ENCODE measurements around the gene REXO1.
"Not testable (repeated sequence)": the region's sequence is repeated elsewhere in the genome, so short reads cannot be mapped to it uniquely, and the experiment has no call there.

Gene REXO1

GRCh38 chr19:1884291-1884718 lies 36.0 kb upstream of the REXO1 start:
- peak overlapping the region; percentile 93 for H3K9ac ChIP-seq (ENCODE audit: insufficient read length)
- no peaks in the 10 kb centered on the region for H3K36me3 ChIP-seq (ENCODE audit: insufficient read depth, low read length)
- no peaks in the 10 kb centered on the region for H3K9me3 ChIP-seq (ENCODE audit: low read depth, low read length)
- no peak for DNase-seq (ENCODE audit: low read depth, low spot score)
- TF ChIP-seq EZH2 (IDR thresholded peaks at IDR 0.05) = no peak
- TF ChIP-seq FOXP2 (optimal IDR thresholded peaks at IDR 0.05; ENCODE audit: control extremely low read depth, extremely low read length, insufficient read depth) = no peak
- no peak for TF ChIP-seq POLR2AphosphoS5 (IDR thresholded peaks at IDR 0.05; ENCODE audit: borderline replicate concordance, low read depth, low read length)
- H3K4me3 ChIP-seq = peak overlapping the region; percentile 88
- no peak overlapping the region for H3K27ac ChIP-seq

- no peak for TF ChIP-seq EZH2 (IDR thresholded peaks at IDR 0.05)
- no peak for TF ChIP-seq POLR2AphosphoS5 (IDR thresholded peaks at IDR 0.05; ENCODE audit: borderline replicate concordance, low read depth, low read length)
- no peak for TF ChIP-seq FOXP2 (optimal IDR thresholded peaks at IDR 0.05; ENCODE audit: control extremely low read depth, extremely low read length, insufficient read depth)
- H3K9me3 ChIP-seq (ENCODE audit: low read depth, low read length) = no peaks in the 10 kb centered on the region
- H3K4me3 ChIP-seq = peak overlapping the region; percentile 88
- no peak overlapping the region for H3K27ac ChIP-seq
- peak overlapping the region; percentile 93 for H3K9ac ChIP-seq (ENCODE audit: insufficient read length)
- no peaks in the 10 kb centered on the region for H3K36me3 ChIP-seq (ENCODE audit: insufficient read depth, low read length)
- no peak for DNase-seq (ENCODE audit: low read depth, low spot score)
These were observed 35.5 kb upstream of the REXO1 start for GRCh38 chr19:1883784-1884183.

- Histone ChIP-seq H3K9ac (ENCODE audit: insufficient read length) (peak overlapping the region; percentile 93), H3K4me3 (peak overlapping the region; percentile 88; the same call in 1 of the 2 replicates), H3K27ac (0 out of 2 replicates have a peak overlapping the region, but pooled peaks have one; percentile 7), H3K36me3 (ENCODE audit: insufficient read depth, low read length) (no peaks in the 10 kb centered on the region), H3K9me3 (ENCODE audit: low read depth, low read length) (no peaks in the 10 kb centered on the region)
- DNase-seq (ENCODE audit: low read depth, low spot score) = no peak
- no peak for TF ChIP-seq EZH2 (IDR thresholded peaks at IDR 0.05)
- no peak for TF ChIP-seq FOXP2 (optimal IDR thresholded peaks at IDR 0.05; ENCODE audit: control extremely low read depth, extremely low read length, insufficient read depth)
- TF ChIP-seq POLR2AphosphoS5 (IDR thresholded peaks at IDR 0.05; ENCODE audit: borderline replicate concordance, low read depth, low read length) = no peak
These were observed 34.8 kb upstream of the REXO1 start for GRCh38 chr19:1882786-1883692.

- H3K9ac ChIP-seq (ENCODE audit: insufficient read length) = no peak overlapping the region
- no peak for TF ChIP-seq POLR2AphosphoS5 (IDR thresholded peaks at IDR 0.05; ENCODE audit: borderline replicate concordance, low read depth, low read length)
- no peak for TF ChIP-seq EZH2 (IDR thresholded peaks at IDR 0.05)
- no peak for TF ChIP-seq FOXP2 (optimal IDR thresholded peaks at IDR 0.05; ENCODE audit: control extremely low read depth, extremely low read length, insufficient read depth)
- no peak overlapping the region for H3K4me3 ChIP-seq
- DNase-seq (ENCODE audit: low read depth, low spot score) = no peak
- no peaks in the 10 kb centered on the region for H3K9me3 ChIP-seq (ENCODE audit: low read depth, low read length)
- H3K27ac ChIP-seq = 0 out of 2 replicates have a peak overlapping the region, but pooled peaks have one; percentile 7
- no peaks in the 10 kb centered on the region for H3K36me3 ChIP-seq (ENCODE audit: insufficient read depth, low read length)
These were observed 34.0 kb upstream of the REXO1 start for GRCh38 chr19:1882089-1882785.

- not testable (repeated sequence) for H3K27ac ChIP-seq; DNase-seq (ENCODE audit: low read depth, low spot score); H3K4me3 ChIP-seq; H3K9ac ChIP-seq (ENCODE audit: insufficient read length); H3K9me3 ChIP-seq (ENCODE audit: low read depth, low read length); H3K36me3 ChIP-seq (ENCODE audit: insufficient read depth, low read length)
These were observed 33.3 kb upstream of the REXO1 start for GRCh38 chr19:1881393-1882088.

GRCh38 chr19:1880611-1881392 lies 32.5 kb upstream of the REXO1 start:
- TF ChIP-seq EZH2 (IDR thresholded peaks at IDR 0.05) (no peak), FOXP2 (optimal IDR thresholded peaks at IDR 0.05; ENCODE audit: control extremely low read depth, extremely low read length, insufficient read depth) (no peak), POLR2AphosphoS5 (IDR thresholded peaks at IDR 0.05; ENCODE audit: borderline replicate concordance, low read depth, low read length) (no peak)
- no peak for DNase-seq (ENCODE audit: low read depth, low spot score)
- no peak overlapping the region for H3K4me3 ChIP-seq
- H3K36me3 ChIP-seq (ENCODE audit: insufficient read depth, low read length) = no peaks in the 10 kb centered on the region
- no peak overlapping the region for H3K27ac ChIP-seq
- no peaks in the 10 kb centered on the region for H3K9me3 ChIP-seq (ENCODE audit: low read depth, low read length)
- H3K9ac ChIP-seq (ENCODE audit: insufficient read length) = no peak overlapping the region

GRCh38 chr19:1879982-1880381 lies 31.7 kb upstream of the REXO1 start:
- not testable (repeated sequence) for H3K9me3 ChIP-seq (ENCODE audit: low read depth, low read length); H3K36me3 ChIP-seq (ENCODE audit: insufficient read depth, low read length); H3K4me3 ChIP-seq; DNase-seq (ENCODE audit: low read depth, low spot score); H3K9ac ChIP-seq (ENCODE audit: insufficient read length); H3K27ac ChIP-seq

- not testable (repeated sequence) for H3K36me3 ChIP-seq (ENCODE audit: insufficient read depth, low read length); H3K9ac ChIP-seq (ENCODE audit: insufficient read length); DNase-seq (ENCODE audit: low read depth, low spot score); H3K4me3 ChIP-seq; H3K9me3 ChIP-seq (ENCODE audit: low read depth, low read length); H3K27ac ChIP-seq
These were observed 30.3 kb upstream of the REXO1 start for GRCh38 chr19:1878583-1878982.

GRCh38 chr19:1877280-1877660 lies 29.0 kb upstream of the REXO1 start:
- not testable (repeated sequence) for H3K4me3 ChIP-seq; H3K9me3 ChIP-seq (ENCODE audit: low read depth, low read length); H3K9ac ChIP-seq (ENCODE audit: insufficient read length); H3K27ac ChIP-seq; H3K36me3 ChIP-seq (ENCODE audit: insufficient read depth, low read length); DNase-seq (ENCODE audit: low read depth, low spot score)

GRCh38 chr19:1876496-1877279 lies 28.4 kb upstream of the REXO1 start:
- not testable (repeated sequence) for H3K9me3 ChIP-seq (ENCODE audit: low read depth, low read length); H3K36me3 ChIP-seq (ENCODE audit: insufficient read depth, low read length); DNase-seq (ENCODE audit: low read depth, low spot score)
- Histone ChIP-seq H3K4me3 (peak overlapping the region; percentile 98), H3K27ac (peak overlapping the region; percentile 87), H3K9ac (ENCODE audit: insufficient read length) (peak overlapping the region; percentile 97)
